GM15510 (cell line): ENCODE data around the gene NOSIP.

Source experiments
- POLR2A ChIP-seq: IDR thresholded peaks from 3 replicates; pipeline ENCODE4 v1.6.1; 2011; ENCODE audit warnings: borderline replicate concordance; ENCODE audit not compliant: insufficient read length; ENCODE audit errors: extremely low read depth

Gene NOSIP

GRCh38 chr19:49546825-49547565 is 33.4 kb downstream of the NOSIP start:
- no peak for TF ChIP-seq POLR2A

- TF ChIP-seq POLR2A = no peak
These were observed 36.2 kb downstream of the NOSIP start for GRCh38 chr19:49544154-49544553.

- TF ChIP-seq POLR2A = no peak
These were observed 37.3 kb downstream of the NOSIP start for GRCh38 chr19:49543032-49543431.

GRCh38 chr19:49542446-49542845 is 37.9 kb downstream of the NOSIP start:
- no peak for TF ChIP-seq POLR2A

GRCh38 chr19:49541914-49542313 is 38.4 kb downstream of the NOSIP start:
- TF ChIP-seq POLR2A = no peak

- TF ChIP-seq POLR2A = no peak
These were observed 41.0 kb downstream of the NOSIP start for GRCh38 chr19:49539192-49539952.

- TF ChIP-seq POLR2A = no peak
These were observed 41.7 kb downstream of the NOSIP start for GRCh38 chr19:49538643-49539042.

GRCh38 chr19:49536921-49537462 is 43.4 kb downstream of the NOSIP start:
- TF ChIP-seq POLR2A = no peak

- TF ChIP-seq POLR2A = no peak
These were observed 45.5 kb downstream of the NOSIP start for GRCh38 chr19:49534632-49535385.

GRCh38 chr19:49533551-49534488 is 46.5 kb downstream of the NOSIP start:
- no peak for TF ChIP-seq POLR2A

GRCh38 chr19:49530708-49531107 is 49.6 kb downstream of the NOSIP start:
- TF ChIP-seq POLR2A = no peak

- TF ChIP-seq POLR2A = no peak
These were observed 52.1 kb downstream of the NOSIP start for GRCh38 chr19:49528211-49528771.

- TF ChIP-seq POLR2A = no peak
These were observed 55.4 kb downstream of the NOSIP start for GRCh38 chr19:49524812-49525455.
